SK-MEL-5 (cell line): ENCODE data around the gene CCDC27. TPM values are rescaled to one million over a fixed set of nuclear protein-coding genes. Genes with fewer than 3 reads are reported as not detected.

Experiments
- DNase-seq: peaks from one replicate; pipeline ENCODE4 v3.0.0-alpha.2; 2016; ENCODE audit warnings: low read depth, low spot score
- in situ Hi-C: cut with HindIII; loops from 2 replicates; pipeline ENCODE4 v1.10.0; 2016; ENCODE audit warnings: low sequenced_read_pairs, high pct_unique_total_duplicates, low pct_unique_long_range_greater_than_20kb
- total RNA-seq: library from RNA; depleted of rRNA; stranded (reverse); fragments of >200 nt; shearing (Covaris generic); gene quantifications from 2 replicates; pipeline ENCODE4 v1.2.3, GENCODE V29; 2014

Gene CCDC27
- total RNA-seq, 1 experiment from 2014 or later, result 0.05 TPM

GRCh38 chr1:3733094-3733882, 19.0 kb upstream of the CCDC27 start:
- no peak for DNase-seq
- in situ Hi-C loops, result no loop called here

GRCh38 chr1:3733883-3734589, 18.2 kb upstream of the CCDC27 start:
- in situ Hi-C loops, result no loop called here
- DNase-seq, result no peak

- in situ Hi-C loops, result no loop called here
- DNase-seq, result no peak
Observed at GRCh38 chr1:3734602-3735001, 17.6 kb upstream of the CCDC27 start.

GRCh38 chr1:3735027-3735681, 17.1 kb upstream of the CCDC27 start:
- in situ Hi-C loops, result no loop called here
- DNase-seq, result no peak

GRCh38 chr1:3735688-3736087, 16.6 kb upstream of the CCDC27 start:
- in situ Hi-C loops, result no loop called here
- no peak for DNase-seq

- in situ Hi-C loops, result no loop called here
- no peak for DNase-seq
Observed at GRCh38 chr1:3736131-3736561, 16.1 kb upstream of the CCDC27 start.

- in situ Hi-C loops, result no loop called here
- DNase-seq, result no peak
Observed at GRCh38 chr1:3736708-3737107, 15.5 kb upstream of the CCDC27 start.

- no peak for DNase-seq
- in situ Hi-C loops, result no loop called here
Observed at GRCh38 chr1:3738943-3739342, 13.3 kb upstream of the CCDC27 start.

- DNase-seq, result no peak
- in situ Hi-C loops, result no loop called here
Observed at GRCh38 chr1:3740042-3740441, 12.2 kb upstream of the CCDC27 start.

- in situ Hi-C loops, result no loop called here
- DNase-seq, result no peak
Observed at GRCh38 chr1:3740752-3741151, 11.5 kb upstream of the CCDC27 start.

- in situ Hi-C loops, result no loop called here
- DNase-seq, result no peak
Observed at GRCh38 chr1:3741566-3742438, 10.4 kb upstream of the CCDC27 start.

GRCh38 chr1:3742439-3743298, 9.6 kb upstream of the CCDC27 start:
- in situ Hi-C loops, result no loop called here
- DNase-seq, result no peak

GRCh38 chr1:3743421-3743820, 8.8 kb upstream of the CCDC27 start:
- in situ Hi-C loops, result no loop called here
- no peak for DNase-seq

- no peak for DNase-seq
- in situ Hi-C loops, result no loop called here
Observed at GRCh38 chr1:3743826-3744225, 8.4 kb upstream of the CCDC27 start.

- in situ Hi-C loops, result no loop called here
- DNase-seq, result no peak
Observed at GRCh38 chr1:3744646-3745045, 7.6 kb upstream of the CCDC27 start.

- no peak for DNase-seq
- in situ Hi-C loops, result no loop called here
Observed at GRCh38 chr1:3745071-3745470, 7.2 kb upstream of the CCDC27 start.
